HepG2 (cell line): ENCODE results near the gene CAST. TPM values are rescaled to one million over a fixed set of nuclear protein-coding genes. Genes with fewer than 3 reads are reported as not detected.

Experiments
- ATF7 ChIP-seq, 2 experiments: fragments of 450-650 bp in 1 of 2; sonication (generic) in 1 of 2; formaldehyde crosslinking in 1 of 2; IDR thresholded peaks; 2 replicates each; pipeline versions ENCODE4 v1.4.0 to v1.6.1; 2016 to 2020; ENCODE audit warnings: antibody characterized with exemption in 1 of 2, mild to moderate bottlenecking in 1 of 2, missing genetic modification reagents in 1 of 2
- BHLHE40 ChIP-seq: IDR thresholded peaks from 2 replicates; pipeline ENCODE4 v1.6.1; 2011; ENCODE audit warnings: low read length, improper control_type of control experiment
- GATAD1 ChIP-seq: IDR thresholded peaks from 2 replicates; pipeline ENCODE4 v1.6.1; 2016; ENCODE audit warnings: missing genetic modification reagents, missing compliant biosample characterization
- ONECUT2 ChIP-seq: sonication (generic); formaldehyde crosslinking; IDR thresholded peaks from 2 replicates; pipeline ENCODE4 v1.4.0; 2020; ENCODE audit warnings: missing genetic modification reagents
- POGK ChIP-seq: sonication (generic); formaldehyde crosslinking; conservative IDR thresholded peaks from 2 replicates; pipeline ENCODE4 v1.8.0; 2022; ENCODE audit warnings: mild to moderate bottlenecking, moderate library complexity, missing genetic modification reagents
- RARG ChIP-seq: sonication (generic); formaldehyde crosslinking; IDR thresholded peaks from 2 replicates; pipeline ENCODE4 v1.4.0; 2020; ENCODE audit warnings: low read depth, mild to moderate bottlenecking, missing genetic modification reagents
- RXRB ChIP-seq: IDR thresholded peaks from 2 replicates; pipeline ENCODE4 v1.6.1; 2016; ENCODE audit warnings: borderline replicate concordance, missing genetic modification reagents, missing compliant biosample characterization
- SRF ChIP-seq: IDR thresholded peaks from 2 replicates; pipeline ENCODE4 v1.6.1; 2011; ENCODE audit warnings: mild to moderate bottlenecking, low read depth, low read length, moderate library complexity
- SSRP1 ChIP-seq: IDR thresholded peaks from 2 replicates; pipeline ENCODE4 v1.6.1; 2016; ENCODE audit warnings: control low read depth
- TCF12 ChIP-seq, 2 experiments: fragments of 450-650 bp in 1 of 2; sonication (generic) in 1 of 2; formaldehyde crosslinking in 1 of 2; IDR thresholded peaks; 2 replicates each; pipeline versions ENCODE4 v1.6.1 to v1.8.0; 2017 to 2022; ENCODE audit warnings: antibody characterized with exemption in 1 of 2, mild to moderate bottlenecking in 1 of 2, missing genetic modification reagents in 1 of 2, moderate library complexity in 1 of 2
- XBP1 ChIP-seq: sonication (generic); formaldehyde crosslinking; IDR thresholded peaks from 2 replicates; pipeline ENCODE4 v1.5.0; 2020; ENCODE audit warnings: missing genetic modification reagents
- ZBTB25 ChIP-seq: IDR thresholded peaks from 2 replicates; pipeline ENCODE4 v1.6.1; 2018; ENCODE audit warnings: missing genetic modification reagents
- ZFY ChIP-seq: sonication (generic); formaldehyde crosslinking; IDR thresholded peaks from 2 replicates; pipeline ENCODE4 v1.4.0; 2020; ENCODE audit warnings: missing genetic modification reagents
- ZHX2 ChIP-seq, 2 experiments: sonication (generic) in 1 of 2; formaldehyde crosslinking in 1 of 2; IDR thresholded peaks; 2 replicates each; pipeline versions ENCODE4 v1.6.1 to v1.9.0; 2014 to 2022; ENCODE audit warnings: antibody characterized with exemption in 1 of 2, borderline replicate concordance in 1 of 2, inconsistent platforms in 1 of 2, low read depth in 1 of 2, missing genetic modification reagents in 1 of 2
- ZNF556 ChIP-seq: sonication (generic); formaldehyde crosslinking; IDR thresholded peaks from 2 replicates; pipeline ENCODE4 v1.4.0; 2020; ENCODE audit warnings: mild to moderate bottlenecking, missing genetic modification reagents, borderline replicate concordance
- ZNF607 ChIP-seq: sonication (generic); formaldehyde crosslinking; IDR thresholded peaks from 2 replicates; pipeline ENCODE4 v1.5.1; 2020; ENCODE audit warnings: missing genetic modification reagents, mild to moderate bottlenecking, borderline replicate concordance
- ZSCAN22 ChIP-seq: sonication (generic); formaldehyde crosslinking; IDR thresholded peaks from 2 replicates; pipeline ENCODE4 v1.4.0; 2020; ENCODE audit warnings: mild to moderate bottlenecking, missing genetic modification reagents
- polyA plus RNA-seq, 8 experiments: library from polyadenylated mRNA; depleted of rRNA in 3 of 8; stranded (reverse) in 7 of 8; unstranded in 1 of 8; fragments of >200 nt; fragmentation: Illumina TruSeq in 4 of 8; extraction: Trizol in 4 of 8; gene quantifications; 2 replicates each; pipeline versions ENCODE4 v1.2.1 to v1.2.3, GENCODE V29; 2011 to 2016; ENCODE audit warnings: low read depth in 4 of 8, missing spikeins in 1 of 8, mixed read lengths in 1 of 8; ENCODE audit not compliant: insufficient read depth in 1 of 8
- total RNA-seq, 5 experiments: library from RNA; depleted of rRNA; stranded (reverse); fragments of >200 nt; fragmentation: Illumina TruSeq; extraction: Trizol; gene quantifications; 2 replicates each; pipeline ENCODE4 v1.2.3, GENCODE V29; 2016; ENCODE audit warnings: low read depth in 1 of 5
- TF ChIP-seq, protein P1 (sequence below): sonication (generic); formaldehyde crosslinking; conservative IDR thresholded peaks from 2 replicates; pipeline ENCODE4 v1.4.0; 2020; ENCODE audit warnings: missing genetic modification reagents

Gene CAST
- total and polyA plus RNA-seq, 2 of the 13 experiments (the other 11 are each of a cell fraction or from before 2014, with no cell fraction given): 42.1 to 67.6 TPM

DNA sequence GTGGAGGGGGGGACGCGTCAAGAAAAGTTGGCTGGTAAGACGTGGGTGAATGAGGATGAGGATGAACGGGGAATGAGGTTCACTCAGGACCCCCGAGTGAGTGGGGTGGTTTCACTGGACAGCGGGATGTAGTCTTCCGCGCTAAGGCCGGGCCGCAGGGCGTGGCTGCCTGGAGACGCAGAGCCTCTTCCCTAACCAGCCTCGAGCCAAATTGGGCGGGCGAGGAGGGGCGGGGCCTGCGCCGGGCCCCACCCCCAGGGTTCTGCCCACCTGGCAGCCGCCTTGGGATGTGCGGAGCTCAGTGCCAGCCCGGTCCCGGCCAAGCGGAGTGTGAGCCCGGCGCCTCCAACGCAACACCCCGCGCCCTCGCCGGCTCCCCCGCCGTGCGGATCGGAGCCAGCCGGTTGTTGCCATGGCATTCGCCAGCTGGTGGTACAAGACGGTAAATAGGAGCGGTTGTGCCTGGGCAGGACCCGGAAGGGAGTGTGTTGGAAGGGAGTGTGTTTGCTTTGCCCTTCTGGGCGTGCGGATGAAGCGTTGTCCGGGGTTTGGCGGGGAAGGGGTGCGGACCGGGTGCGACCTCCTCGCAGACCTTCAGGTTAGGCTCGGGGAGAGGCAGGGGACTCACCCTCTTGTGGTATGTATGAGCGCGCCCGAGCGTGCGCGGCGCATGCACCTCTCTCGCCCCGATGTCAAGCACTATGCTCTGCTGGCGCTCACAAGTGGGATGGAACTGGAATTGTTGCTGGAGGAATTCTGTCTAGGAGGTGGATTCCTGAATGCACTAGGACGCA lies 746 bp downstream of the CAST start (continued):
- TF ChIP-seq ONECUT2 (CRISPR knock-in tag) (no peak), SSRP1 (CRISPR knock-in tag) (no peak), RXRB (CRISPR knock-in tag) (no peak), SRF (peak; percentile 37; the same call in 1 of the 2 replicates), POGK (CRISPR knock-in tag) (0 out of 2 replicates have a peak, but pooled peaks have one; percentile 45), GATAD1 (CRISPR knock-in tag) (no peak; the same call in 1 of the 2 replicates), RARG (CRISPR knock-in tag) (no peak), ZFY (CRISPR knock-in tag) (peak; percentile 18), ZNF607 (CRISPR knock-in tag) (no peak), ATF7 (IDR thresholded peaks at IDR 0.05) (no peak), ATF7 (CRISPR knock-in tag; IDR thresholded peaks at IDR 0.05) (no peak; the same call in 1 of the 2 replicates), XBP1 (no peak), TCF12 (IDR thresholded peaks at IDR 0.05) (no peak), TCF12 (CRISPR knock-in tag; IDR thresholded peaks at IDR 0.05) (no peak), ZNF556 (CRISPR knock-in tag) (no peak), ZSCAN22 (CRISPR knock-in tag) (no peak), BHLHE40 (no peak), ZBTB25 (no peak), ZHX2 (IDR thresholded peaks at IDR 0.05; ENCODE audit: low read depth) (no peak), ZHX2 (CRISPR knock-in tag; IDR thresholded peaks at IDR 0.05; ENCODE audit: borderline replicate concordance) (no peak)
- TF ChIP-seq, protein P1, sequence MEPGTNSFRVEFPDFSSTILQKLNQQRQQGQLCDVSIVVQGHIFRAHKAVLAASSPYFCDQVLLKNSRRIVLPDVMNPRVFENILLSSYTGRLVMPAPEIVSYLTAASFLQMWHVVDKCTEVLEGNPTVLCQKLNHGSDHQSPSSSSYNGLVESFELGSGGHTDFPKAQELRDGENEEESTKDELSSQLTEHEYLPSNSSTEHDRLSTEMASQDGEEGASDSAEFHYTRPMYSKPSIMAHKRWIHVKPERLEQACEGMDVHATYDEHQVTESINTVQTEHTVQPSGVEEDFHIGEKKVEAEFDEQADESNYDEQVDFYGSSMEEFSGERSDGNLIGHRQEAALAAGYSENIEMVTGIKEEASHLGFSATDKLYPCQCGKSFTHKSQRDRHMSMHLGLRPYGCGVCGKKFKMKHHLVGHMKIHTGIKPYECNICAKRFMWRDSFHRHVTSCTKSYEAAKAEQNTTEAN (CRISPR knock-in tag): no peak
